SH-SY5Y (cell line): ENCODE measurements around the gene IQCB1.

Experiments used
- GATA2 ChIP-seq: IDR thresholded peaks from 2 replicates; pipeline ENCODE4 v1.6.1; 2011; ENCODE audit warnings: mild to moderate bottlenecking, low read depth, low read length
- GATA3 ChIP-seq: IDR thresholded peaks from 2 replicates; pipeline ENCODE4 v1.6.1; 2011; ENCODE audit warnings: low read depth, mild to moderate bottlenecking, low read length, moderate library complexity

IQCB1 gene

GRCh38 chr3:121768452-121768851 is 66.4 kb downstream of the IQCB1 start:
- TF ChIP-seq GATA2 (no peak), GATA3 (no peak)

DNA sequence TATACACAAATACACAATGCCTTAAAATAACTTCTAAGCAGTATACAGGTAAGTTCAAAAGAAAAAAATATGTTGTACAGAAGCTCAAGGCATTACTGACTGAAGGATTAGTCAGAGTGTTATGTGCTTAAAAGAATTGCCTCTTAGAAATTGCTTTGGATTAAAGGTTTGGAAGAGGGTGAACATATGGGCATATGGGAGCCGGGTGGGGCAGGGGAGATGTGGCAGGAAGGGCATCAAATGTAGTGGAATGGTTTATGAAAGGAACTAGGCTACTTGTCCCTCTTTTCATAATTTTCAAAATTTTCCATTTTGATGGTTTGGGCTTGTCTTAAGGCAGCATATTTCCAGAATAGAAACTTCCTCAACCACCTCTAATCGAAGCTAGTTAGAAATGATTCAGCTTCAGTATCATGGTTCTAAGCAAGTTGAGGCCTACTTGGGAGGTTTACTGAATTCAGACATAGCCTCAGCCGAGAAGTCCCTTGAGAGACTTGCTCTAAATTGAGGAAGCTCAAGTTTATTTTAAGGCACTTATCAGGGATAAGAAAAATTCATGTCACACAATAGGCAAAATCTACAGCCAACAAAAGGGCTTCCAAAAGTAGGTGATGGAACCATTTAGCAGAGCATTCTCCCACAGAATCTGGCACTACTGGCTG is 75.2 kb downstream of the IQCB1 start:
- TF ChIP-seq GATA3: no peak

- TF ChIP-seq GATA3: no peak
- no peak for TF ChIP-seq GATA2
Measured at GRCh38 chr3:121758727-121759450, 76.0 kb downstream of the IQCB1 start.

GRCh38 chr3:121757812-121758545 is 76.9 kb downstream of the IQCB1 start:
- no peak for TF ChIP-seq GATA3
- no peak for TF ChIP-seq GATA2

DNA sequence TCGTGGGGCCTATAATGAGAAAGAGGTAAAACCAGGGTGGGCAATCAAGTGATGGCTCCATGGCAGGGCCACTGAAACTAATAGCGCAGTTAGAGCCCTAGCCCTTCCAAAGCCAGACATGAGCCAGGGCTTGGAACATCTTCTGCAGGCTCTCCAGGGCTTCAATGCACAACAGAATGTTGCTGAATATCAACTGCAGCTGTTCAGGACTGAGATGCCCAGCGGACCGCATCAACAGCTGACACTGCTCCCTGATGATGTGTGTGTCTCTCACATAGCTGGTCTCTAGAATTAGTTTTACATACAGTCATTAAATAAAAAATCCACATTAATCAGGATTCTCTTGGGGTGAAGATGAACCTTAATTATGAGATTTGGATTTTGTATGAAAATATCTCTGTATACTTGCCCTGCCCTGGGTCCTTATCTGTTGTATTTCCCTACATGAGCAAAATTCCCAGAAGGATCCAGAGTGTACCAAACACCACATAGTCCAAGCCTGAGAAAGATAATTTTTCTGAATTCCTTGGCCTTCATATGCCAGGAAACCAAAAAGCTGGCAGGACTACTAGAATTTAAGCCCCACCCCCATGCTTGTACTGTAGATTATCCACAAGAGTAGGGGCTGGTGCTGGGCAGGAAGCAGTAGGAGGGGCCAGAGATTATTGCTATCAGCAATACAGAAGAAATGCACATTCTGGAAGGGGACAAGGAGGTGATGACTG is 77.6 kb downstream of the IQCB1 start:
- TF ChIP-seq GATA2 (no peak), GATA3 (no peak)

GRCh38 chr3:121752772-121753171 is 82.1 kb downstream of the IQCB1 start:
- no peak for TF ChIP-seq GATA3
- TF ChIP-seq GATA2: no peak

DNA sequence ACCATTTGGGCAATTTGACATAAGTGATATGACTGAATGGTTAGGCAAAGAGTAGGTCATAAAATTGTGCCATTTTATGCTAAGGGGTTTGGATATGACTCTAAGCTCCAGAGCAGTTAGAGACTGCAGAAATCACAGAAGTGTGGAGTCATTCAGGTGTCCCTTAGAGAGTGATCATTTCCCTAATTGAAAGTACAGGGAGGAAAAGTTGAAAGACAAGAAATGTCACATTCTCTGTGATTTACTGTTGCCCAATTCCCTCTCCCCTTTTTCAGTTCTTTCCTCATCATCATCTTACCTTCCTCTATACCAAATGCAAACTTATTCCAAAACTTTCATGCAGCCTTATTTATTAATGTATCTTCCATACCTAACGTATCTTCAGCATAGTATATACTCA is 82.6 kb downstream of the IQCB1 start:
- TF ChIP-seq GATA3: no peak
- no peak for TF ChIP-seq GATA2

GRCh38 chr3:121750087-121750415 is 84.8 kb downstream of the IQCB1 start:
- TF ChIP-seq GATA2: no peak
- no peak for TF ChIP-seq GATA3

DNA sequence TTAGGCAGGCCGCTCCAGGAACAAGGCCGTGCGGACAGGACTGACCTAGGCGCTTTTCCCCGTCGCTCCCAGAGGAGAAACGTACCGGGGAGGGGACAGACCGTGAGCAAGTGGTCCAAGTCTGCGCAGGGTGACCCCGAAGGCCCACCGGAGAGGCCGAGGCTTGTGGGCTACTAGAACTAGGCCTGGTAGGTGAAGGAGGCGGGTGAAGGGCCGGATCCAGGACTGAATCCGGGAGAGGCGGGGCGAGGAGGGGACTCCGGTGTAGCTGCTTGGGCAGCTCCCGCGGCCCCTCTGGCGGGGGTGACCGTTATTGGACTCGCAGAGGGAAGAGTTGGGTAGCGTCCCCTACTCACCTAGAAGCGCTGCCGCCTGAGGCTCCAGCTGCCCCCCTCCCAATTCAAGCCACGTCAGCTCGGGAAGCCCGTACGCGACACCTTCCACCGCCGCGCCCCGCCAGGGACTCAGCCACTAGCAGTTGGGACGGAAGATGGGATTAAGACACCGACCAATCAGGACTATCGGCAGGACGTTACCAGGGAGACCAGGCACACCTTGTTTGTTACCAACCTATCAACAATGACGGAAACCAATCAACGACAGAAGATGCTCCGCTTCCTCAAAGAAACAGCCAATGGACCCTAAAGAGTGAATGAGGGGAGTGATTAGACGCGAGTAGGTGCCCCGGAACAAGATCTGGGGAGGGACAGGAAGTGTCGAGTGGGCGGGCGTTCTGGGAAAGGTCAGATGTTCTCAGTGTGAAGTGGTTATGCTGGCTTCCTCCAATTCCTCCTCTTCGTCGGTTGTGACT is 85.4 kb downstream of the IQCB1 start, which contains the start of gene GOLGB1:
Gene GOLGB1, minus strand, starts transcription at position 466 of the 811 bp plus-strand sequence. CDS start 18,770 bp downstream, outside the sequence.
- TF ChIP-seq GATA3 (no peak), GATA2 (no peak)

GRCh38 chr3:121748680-121749275 is 86.1 kb downstream of the IQCB1 start:
- TF ChIP-seq GATA2 (no peak), GATA3 (no peak)

DNA sequence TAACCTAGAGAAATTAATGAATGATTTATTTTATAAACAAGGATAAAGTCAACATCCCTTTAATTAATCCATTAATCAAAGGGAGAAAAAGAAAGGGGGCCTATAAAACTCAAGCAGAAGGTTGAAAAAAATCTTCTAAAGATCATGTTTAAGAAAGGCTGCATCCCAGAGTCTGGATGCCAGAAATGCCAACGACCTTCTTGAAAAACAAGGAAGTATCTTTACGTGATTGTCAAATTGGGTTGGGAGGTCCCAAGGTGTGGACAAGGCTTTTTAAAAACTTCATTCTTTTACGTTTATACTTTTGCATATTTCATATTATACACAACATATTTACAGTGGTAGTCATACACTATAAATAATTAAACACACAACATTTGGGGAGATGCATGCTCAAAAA is 86.9 kb downstream of the IQCB1 start:
- TF ChIP-seq GATA3: no peak
- no peak for TF ChIP-seq GATA2

GRCh38 chr3:121740896-121741295 is 94.0 kb downstream of the IQCB1 start:
- TF ChIP-seq GATA2 (no peak), GATA3 (no peak)

DNA sequence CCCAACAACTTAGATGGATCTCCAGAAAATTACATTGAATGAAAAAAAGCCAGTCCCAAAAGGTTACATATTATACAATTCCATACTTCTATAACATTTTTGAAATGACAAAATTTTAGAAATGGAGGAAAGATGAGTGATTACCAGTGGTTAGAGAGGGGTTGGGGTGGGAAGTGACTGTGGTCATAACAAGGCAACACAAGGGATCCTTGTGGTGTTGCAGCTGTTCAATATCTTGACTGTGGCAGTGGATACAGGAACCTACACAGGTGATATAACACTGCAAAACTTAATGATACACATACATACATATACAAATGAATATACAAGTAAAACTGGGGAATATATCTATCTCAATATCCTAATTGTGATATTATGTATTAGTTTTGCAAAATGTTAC is 95.0 kb downstream of the IQCB1 start:
- no peak for TF ChIP-seq GATA2
- no peak for TF ChIP-seq GATA3

DNA sequence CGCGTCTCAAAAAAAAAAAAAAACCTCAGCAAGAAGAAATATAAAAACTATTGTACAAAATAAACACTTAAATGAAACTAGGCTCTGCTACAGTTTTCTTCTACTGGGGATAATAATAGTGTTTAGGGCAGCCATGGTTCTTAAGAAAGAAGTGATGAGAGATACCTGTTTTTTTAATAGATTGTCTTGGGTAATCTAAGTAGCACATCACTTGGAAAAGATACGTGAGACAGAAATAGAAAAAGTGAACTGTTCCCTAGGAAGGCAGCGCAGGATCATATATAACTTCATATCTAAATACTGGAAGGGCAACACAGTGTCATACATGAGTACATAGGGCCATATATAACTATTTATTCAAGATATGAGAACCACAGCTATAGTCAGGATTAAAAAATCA is 97.2 kb downstream of the IQCB1 start:
- TF ChIP-seq GATA3: no peak
- no peak for TF ChIP-seq GATA2
